GM18873 (cell line): ENCODE measurements around the gene SYCP2L.
"Not testable (repeated sequence)": the region's sequence is repeated elsewhere in the genome, so short reads cannot be mapped to it uniquely, and the experiment has no call there.

Experiments used
- ATAC-seq: cut with Tn5 transposase; IDR thresholded peaks from one replicate; pipeline ENCODE4 v1.9.1; 2021; ENCODE audit warnings: mild to moderate bottlenecking, moderate library complexity, moderate number of reproducible peaks; ENCODE audit not compliant: unreplicated experiment, low FRiP score

Gene SYCP2L

DNA sequence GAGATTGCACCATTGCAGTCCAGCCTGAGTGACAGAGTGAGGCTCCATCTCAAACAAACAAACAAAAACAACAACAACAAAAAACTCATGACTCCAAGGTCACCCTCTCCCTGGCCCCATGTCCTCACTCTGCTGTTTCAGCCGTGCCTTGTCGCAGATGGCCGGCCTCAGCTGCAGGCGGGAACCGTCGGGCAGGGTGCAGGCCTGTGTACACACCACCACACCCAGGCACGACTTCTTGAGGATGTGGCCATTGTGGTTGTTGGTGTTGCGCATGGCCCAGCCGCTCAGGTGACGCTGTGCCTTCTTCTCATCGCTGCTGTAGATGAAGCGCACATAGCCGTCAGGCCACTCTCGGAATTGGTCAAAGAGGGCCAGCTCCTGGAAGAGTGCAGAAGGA, 9.8 kb upstream of the SYCP2L start:
- no peak for ATAC-seq

DNA sequence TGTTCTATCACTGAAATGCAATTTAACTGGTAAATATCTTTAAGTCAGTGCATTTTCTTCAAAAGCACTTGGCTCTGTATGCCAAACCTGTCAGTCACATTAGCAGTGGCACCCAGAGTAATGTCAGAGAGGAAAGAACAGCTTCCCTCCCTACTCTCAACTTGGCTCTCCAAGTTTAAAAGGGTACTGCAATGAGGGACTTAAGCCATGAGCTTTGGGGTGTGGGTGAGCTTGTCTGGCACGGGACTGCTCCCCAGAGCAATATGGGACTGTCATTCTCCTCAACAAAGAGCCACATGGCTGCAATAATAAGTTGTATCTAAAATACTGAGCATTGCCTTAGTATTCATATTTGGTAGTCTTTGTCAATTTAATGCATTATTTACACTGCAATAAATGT, 9.0 kb upstream of the SYCP2L start:
- no peak for ATAC-seq

DNA sequence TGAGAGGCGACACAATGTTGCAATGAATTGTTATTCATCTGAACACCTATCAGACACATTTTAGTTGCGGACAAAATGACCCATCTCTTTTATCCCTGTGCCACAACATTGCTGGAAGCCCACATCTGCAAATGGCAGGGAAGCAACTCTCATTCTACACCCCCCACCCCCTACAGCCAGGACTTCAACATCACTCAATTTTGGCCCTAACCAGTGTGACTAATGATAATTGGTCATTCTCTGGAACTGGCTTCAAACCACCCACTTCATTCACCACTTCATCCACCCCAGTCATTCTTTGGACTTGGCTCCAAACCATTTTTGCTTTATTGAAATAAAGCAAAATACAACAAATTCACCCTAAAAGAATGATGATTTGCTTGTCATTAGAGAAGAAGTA, 6.5 kb upstream of the SYCP2L start:
- ATAC-seq: no peak

DNA sequence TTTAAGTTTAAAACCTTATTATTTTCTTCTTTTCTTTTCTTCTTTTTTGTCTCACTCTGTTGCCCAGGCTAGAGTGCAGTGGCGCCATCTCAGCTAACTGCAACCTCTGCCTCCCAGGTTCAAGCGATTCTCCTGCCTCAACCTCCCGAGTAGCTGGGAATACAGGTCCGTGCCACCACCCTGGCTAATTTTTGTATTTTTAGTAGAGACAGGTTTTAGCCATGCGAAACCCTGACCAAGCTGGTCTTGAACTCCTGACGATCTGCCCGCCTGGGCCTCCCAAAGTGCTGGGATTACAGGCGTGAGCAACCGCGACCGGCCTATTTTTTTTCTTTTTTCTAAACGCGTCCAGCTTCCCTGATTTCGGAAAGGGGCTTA, 4.6 kb upstream of the SYCP2L start:
- not testable (repeated sequence) for ATAC-seq

DNA sequence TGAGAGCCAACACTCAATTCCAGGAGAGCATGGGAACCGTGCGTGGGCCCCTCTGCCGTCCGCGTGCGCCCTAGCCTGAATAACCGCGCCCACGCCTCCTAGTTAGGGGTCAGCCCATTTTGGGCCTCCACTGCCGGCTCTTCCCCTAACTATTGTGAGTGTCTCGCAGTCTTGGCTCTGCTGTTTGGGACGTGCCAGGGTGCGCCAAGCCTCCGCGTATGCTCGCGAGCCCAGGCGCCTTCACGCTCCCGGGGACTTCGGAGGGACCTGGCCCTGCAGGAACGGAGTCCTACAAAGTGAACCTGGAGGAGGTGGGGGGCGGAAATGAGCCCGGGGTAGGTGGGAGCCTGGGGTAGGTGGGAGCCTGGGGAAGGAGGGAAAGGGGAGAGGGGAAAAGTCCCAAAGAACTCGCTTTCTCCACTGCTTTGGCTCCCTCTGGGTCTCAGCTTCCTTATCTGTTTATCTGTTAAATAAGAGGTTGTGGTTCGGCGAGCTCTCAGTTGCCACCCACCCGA, 4.1 kb upstream of the SYCP2L start:
- no peak for ATAC-seq

DNA sequence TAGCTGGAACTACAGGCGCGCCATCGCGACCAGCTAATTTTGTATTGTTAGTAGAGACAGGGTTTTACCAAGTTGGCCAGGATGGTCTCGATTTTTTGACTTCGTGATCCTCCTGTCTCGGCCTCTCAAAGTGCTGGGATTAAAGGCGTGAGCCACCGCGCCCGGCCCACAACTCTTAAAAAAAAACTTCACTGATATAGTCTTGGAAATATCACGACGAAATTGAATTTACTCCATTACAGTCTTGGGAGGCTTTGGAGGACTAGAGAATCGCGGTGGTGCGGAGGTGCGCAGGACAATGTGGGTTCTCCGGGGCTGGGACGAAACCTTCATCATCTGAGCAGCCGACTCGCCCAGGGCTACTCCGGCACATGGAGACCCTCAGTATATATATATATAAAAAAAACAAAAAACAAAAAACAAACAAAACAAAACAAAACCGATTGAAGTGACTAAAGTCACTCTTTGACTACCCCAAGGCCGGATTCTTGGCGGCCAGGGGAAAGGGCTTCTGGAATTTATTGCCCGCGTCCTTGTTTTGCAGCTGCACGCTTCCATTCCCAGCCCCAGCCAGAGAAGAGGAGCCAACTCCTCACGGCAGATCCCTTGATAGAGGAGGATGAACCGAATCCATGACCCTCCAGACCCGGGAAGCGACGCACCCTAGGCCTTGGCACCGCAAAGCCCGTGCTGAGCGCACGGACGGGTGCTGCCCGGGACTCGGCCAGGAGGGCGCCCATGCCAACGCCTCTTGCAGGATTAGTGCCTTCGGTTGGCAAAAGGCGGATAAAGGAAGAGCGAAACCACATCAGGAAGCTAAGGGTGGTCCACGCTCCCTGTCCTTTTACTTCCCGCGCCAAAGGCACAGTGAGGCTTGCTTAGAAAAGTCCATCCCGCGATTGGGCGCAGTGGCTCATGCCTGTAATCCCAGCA, 3.3 kb upstream of the SYCP2L start:
- ATAC-seq: no peak

DNA sequence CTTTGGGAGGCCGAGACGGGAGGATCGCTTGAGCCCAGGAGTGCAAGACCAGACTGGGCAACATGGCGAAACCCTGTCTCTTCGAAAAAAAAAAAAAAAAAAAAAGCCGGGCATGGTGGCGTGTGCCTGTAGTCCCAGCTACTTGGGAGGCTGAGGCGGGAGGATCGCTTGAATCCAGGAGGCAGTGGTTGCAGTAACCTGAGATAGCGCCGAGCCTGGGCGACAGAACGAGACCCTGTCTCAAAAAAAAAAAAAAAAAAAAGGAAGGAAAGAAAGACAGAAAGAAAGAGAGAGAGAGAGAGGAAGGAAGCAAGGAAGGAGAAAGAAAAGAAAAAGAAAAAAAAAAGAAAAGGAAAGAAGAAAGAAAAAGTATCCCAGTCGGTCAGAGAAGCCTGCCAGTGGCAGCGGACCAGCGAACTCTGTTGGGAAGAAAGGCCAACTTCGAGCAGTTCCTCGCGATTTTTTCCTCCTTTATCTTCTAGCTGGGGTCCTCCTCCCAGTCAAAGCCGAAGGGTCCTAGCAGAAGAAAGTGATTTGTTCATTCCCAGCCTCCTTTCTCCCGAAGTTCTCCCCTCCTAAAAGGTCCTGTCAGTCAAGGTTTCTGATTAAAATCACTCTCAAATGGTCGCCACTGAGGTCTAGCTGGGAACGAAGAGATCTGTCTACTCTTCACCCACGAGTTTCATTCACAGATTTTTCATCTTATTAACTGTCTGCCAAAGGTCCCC, 2.4 kb upstream of the SYCP2L start:
- ATAC-seq: no peak

DNA sequence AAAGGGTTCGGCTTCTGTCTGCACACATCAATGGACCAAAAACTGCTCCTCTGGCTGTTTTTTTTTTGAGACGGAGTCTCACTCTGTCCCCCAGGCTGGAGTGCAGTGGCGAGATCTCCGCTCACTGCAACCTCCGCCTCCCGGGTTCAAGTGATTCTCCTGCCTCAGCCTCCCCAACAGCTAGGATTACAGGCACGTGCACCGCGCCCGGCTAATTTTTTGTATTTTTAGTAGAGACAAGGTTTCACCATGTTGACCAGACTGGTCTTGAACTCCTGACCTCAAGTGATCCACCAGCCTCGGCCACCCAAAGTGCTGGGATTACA, 524 bp upstream of the SYCP2L start:
- not testable (repeated sequence) for ATAC-seq

DNA sequence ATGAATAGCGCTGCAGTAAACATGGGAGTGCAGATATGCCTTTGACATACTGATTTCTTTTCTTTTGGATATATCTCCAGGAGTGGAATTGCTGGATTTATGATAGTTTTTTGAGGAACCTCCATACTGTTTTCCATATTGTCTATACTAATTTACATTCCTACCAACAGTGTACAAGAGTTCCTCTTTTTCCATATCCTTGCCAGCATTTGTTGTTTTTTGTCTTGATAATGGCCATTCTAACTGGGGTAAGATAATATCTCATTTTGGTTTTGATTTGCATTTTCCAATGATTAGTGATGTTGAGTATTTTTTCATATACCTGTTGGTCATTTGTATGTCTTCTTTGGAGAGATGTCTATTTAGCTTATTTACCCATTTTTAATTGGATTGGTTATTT, 3.3 kb downstream of the SYCP2L start:
- no peak for ATAC-seq

DNA sequence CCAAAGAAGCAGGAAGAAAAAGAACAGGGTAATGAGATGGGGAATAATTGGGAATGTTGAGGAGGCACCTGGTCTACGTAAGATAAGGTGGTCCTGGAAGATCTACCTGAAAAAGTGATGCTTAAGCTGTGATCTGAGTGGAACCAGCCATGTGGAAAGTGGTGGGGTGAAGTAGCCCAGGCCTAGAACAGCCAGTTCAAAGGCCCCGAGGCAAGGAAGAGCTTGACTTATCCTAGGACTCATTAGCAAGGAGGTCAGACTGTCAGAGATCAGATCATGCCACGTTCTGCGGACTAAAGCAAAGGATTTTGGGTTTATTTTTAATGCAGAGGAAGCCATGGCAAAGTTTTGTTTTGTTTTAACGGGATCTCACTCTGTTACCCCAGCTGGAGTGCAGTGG, 5.1 kb downstream of the SYCP2L start:
- no peak for ATAC-seq

DNA sequence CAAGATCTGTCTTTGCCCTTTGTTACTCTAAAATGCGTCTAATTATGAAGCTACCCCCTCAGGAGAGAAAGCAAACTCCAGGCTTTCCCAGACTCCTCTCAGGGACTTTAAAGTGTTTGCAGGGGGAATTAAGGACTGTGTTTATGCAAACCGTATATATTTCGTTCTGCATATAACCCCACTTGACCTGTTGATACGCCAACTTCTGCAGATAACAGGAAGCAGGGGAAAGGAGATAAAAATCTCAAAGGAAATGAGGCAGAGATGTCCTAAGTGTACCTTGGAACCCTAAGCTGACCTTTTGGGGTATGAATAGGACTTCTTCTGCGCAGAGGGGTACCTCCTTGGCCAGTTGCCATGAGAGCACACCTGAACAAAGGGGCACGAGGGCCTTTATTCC, 8.1 kb downstream of the SYCP2L start:
- ATAC-seq: no peak

DNA sequence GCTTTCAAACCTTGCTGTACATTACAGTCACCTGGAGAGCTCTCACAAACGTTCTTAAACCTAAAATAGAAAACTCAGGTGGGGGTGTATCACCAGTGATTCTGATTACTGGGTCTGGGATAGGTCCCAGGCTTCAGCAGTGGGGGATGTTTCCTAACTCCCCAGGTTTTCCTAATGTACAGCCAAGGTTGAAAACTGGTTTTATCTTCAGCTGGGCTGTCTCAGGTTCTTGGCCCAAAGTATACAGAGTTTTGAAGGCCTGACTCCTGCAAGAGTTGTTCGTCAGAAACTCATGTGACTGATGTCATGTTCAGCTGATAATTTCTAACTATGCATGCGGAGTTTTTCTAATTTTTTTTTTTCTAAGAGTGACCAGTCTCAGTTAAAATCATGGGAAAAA, 9.8 kb downstream of the SYCP2L start:
- ATAC-seq: no peak

DNA sequence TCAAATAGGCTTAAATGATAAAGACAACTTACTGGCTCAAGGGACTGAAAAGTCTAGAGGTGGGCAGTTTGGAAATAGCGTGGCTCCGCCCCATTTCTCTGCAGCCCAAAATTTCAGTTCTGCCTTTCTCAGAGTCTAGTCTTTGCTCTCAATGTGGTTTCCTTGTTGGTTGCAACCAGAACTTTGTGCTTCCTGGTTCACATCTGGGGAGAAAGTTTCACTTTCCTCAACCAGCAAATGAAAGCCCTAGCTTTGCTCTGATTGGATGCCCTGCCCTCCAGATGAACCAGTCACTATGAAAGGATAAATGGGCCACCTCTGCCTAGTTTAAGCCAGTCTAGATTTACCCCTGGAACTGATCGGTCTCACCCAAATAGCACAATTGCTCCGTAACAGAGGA, 14.9 kb downstream of the SYCP2L start:
- ATAC-seq: peak; percentile 90

DNA sequence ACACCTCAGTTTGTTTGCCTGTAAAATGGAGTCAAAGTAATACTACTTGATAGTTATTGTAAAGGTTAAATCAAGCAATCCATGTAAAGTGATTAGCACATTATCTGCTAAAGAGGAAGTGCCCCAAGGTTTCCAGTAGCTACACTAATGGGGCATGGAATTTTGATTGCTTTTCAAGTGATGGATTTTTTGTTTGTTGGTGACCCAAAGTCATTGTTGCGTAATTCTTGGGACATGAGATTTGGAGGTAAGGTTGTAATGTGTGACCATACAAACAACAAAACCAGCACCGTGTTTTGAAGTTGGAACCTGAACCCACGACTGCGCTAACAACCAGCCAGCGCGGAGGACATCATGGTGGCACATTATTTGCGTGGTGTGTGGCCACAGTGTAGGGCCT, 17.2 kb downstream of the SYCP2L start:
- no peak for ATAC-seq

DNA sequence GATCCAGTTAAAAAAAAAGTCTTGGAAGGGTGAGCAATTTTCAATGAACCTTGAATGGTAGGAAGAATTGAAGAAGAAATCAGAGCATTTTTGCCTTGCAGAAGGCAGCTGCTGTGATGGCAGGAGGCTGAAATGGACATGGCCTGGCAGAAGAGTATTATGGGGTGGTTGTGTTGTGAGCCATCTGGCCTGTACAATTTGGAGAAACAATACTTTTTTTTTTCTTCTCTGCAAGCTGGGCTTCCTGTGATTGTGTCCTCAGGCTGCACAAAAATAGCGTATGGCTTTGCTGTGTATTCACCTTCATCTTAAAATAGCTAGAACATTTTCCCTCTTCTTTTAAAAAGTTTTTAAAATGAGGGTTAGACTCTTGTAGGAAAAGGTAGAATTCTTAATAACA, 21.4 kb downstream of the SYCP2L start:
- no peak for ATAC-seq

DNA sequence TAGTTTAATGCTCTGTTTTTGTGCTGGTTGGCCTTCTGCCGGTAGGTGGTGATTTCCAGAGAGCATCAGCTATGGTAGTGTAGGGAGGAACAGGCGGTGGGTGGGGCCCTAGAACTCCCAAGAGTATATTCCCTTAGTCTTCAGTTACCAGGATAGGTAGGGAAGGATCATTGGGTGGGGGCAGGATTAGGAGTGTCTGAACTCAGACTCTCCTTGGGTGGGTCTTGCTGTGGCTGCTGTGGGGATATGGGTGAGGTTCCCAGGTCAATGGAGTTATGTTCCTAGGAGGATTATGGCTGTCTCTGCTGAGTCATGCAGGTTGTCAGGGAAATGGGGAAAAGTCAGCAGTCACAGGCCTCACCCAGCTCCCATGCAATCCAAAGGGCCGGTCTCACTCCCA, 32.7 kb downstream of the SYCP2L start:
- ATAC-seq: not testable (repeated sequence)

DNA sequence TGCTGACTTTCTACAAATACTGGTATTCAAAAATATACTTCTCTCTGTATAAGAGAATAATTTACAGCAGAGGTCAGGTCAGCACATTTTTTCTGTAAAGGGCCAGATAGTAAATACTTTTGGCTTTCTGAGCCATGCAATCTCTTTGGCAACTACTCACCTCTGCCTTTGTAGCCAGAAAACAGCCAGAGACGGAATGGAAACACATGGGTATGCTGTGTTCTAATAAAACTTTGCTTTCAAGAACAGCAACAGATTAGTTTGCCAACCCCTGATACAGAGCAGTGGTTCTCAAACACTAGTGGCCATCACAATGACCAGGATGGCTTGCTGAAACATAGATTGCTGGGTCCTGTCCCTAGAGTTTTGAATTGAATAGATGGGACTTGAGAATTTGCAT, 46.3 kb downstream of the SYCP2L start:
- no peak for ATAC-seq

DNA sequence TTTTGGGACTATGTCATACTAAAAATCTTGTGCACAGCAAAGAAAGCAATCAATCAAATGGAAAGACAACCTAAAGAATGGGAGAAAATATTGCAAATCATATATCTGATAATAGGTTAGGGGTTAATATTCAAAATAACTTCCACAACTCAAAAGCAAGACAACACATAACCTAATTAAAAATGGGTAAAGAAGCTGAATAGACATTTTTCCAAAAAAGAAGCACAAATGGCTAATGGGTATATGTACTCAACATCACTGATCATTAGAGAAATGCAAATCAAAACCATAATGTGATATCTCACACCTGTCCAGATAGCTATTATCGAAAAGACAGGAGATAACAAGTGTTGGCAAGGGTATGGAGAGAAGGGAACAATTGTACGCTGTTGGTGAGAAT, 53.0 kb downstream of the SYCP2L start:
- no peak for ATAC-seq

DNA sequence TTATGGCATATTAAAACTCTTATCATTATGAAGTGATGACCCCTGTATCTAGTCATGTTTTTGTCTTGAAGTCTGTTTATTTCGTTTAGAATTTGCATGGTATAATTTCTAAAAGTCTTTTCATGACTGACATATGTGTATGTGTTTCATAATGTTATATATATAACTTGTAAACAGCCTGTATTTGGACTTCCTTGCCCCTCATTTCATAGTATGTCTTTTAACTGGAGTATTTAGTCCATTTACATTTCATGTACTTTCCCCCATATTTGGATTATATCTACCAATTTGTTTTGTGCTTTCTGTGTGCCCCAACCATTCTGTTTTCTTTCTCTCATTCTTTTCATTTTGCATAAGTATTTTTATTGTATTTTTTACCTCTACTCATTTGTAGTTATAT, 59.0 kb downstream of the SYCP2L start:
- ATAC-seq: no peak

DNA sequence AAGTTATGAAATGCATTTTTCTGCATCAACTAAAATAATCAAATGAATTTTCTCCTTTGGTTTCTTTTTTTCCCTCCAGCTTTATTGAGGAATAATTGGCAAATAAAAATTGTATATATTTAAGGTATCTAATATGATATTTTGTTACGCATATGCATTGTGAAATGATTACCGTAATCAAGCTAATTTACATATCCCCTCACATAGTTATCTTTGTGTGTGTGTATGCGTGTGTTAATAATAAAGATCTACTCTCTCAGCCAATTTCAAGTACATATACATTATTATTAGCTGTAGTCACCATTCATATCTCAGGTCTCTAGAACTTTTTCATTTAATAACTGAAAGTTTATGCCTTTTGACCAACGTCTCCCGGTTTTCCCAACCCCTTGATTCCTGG, 61.1 kb downstream of the SYCP2L start:
- no peak for ATAC-seq

DNA sequence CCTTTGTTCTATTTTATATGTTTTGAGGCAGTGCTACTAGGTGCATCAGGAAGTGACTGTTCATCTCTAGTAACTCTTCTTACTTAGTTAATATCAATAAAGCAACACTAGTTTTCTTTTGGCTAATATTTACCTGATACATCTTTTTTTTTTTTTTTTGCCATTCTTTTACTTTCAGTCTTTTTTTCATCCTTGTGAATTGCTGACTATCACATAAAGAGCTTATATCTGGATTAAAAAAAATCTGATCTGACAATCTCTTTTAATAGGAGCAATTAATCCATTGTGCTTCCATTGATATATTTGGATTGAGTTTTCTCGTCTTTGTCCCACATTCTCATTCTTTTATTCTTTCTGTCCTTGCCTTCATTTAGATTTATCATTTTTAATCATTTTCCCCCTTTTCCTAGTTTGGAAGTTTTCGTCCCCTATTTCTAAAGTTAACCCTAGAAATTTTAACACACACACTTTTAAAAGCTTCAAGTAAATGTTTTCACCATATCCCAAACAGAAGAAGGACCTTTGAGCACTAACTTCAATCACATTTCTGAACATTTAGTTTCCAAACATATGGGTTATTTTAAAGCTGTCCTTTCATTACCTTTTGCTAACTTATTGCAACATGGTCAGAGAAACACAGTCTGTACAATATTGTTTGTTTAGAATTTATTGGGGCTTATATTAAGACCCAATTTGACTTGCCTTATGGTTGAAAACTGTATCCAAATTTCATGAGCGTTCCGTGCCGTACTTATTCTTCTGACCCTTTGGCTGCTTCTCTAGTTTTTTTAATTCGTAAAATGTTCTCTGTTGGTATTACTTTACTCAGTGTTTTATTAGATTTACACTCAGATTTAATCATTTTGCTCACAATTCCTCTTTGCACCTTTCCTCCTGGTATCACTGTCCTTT, 63.0 kb downstream of the SYCP2L start:
- no peak for ATAC-seq
